Large intestine (tissue), 3 donors: Measurements from ENCODE around the gene DPM3. TPM values are rescaled to one million over a fixed set of nuclear protein-coding genes. Genes with fewer than 3 reads are reported as not detected.
A peak's percentile ranks its signal among the peaks of the same experiment; 100 is the strongest.
"Not testable (repeated sequence)": the region's sequence is repeated elsewhere in the genome, so short reads cannot be mapped to it uniquely, and the experiment has no call there.

Experiments used
- DNase-seq, 2 donors: peaks; one replicate each; pipeline versions ENCODE4 v3.0.0 to v3.0.0-alpha.2; 2013
- H3K27ac ChIP-seq: one replicate; pipeline ENCODE4 v1.5.1; 2013; ENCODE audit warnings: low read length
- H3K27me3 ChIP-seq: 2 replicates; pipeline ENCODE4 v1.6.1; 2013; ENCODE audit warnings: low read length; ENCODE audit not compliant: control insufficient read depth, insufficient read depth
- H3K36me3 ChIP-seq: 2 replicates; pipeline ENCODE4 v1.6.1; 2013; ENCODE audit warnings: low read length; ENCODE audit not compliant: control insufficient read depth, insufficient read depth
- H3K4me1 ChIP-seq: one replicate; pipeline ENCODE4 v1.6.1; 2013; ENCODE audit warnings: low read length; ENCODE audit not compliant: control insufficient read depth, insufficient read depth
- H3K4me3 ChIP-seq: one replicate; pipeline ENCODE4 v1.5.1; 2013; ENCODE audit warnings: low read length
- H3K9me3 ChIP-seq: one replicate; pipeline ENCODE4 v1.6.1; 2013; ENCODE audit warnings: mild to moderate bottlenecking, low read depth, low read length, moderate library complexity; ENCODE audit not compliant: control insufficient read depth
- WGBS: methylation state at CpG from one replicate; pipeline ENCODE4 v1.1.5; 2013; ENCODE audit warnings: low lambda C conversion rate; ENCODE audit not compliant: insufficient coverage; 5-methylcytosine and 5-hydroxymethylcytosine counted together
- polyA plus RNA-seq: library from polyadenylated mRNA; unstranded; fragments of 120-200 nt; gene quantifications from one replicate; pipeline ENCODE4 v1.2.1, GENCODE V29; 2013

The DPM3 gene
- polyA plus RNA-seq, 1 donor = 59.1 TPM

GRCh38 chr1:155170101-155170785, 29.9 kb upstream of the DPM3 start:
- peaks cover 19% of the 10 kb centered on the region for H3K36me3 ChIP-seq
- peaks cover 19% of the 10 kb centered on the region for H3K27me3 ChIP-seq
- WGBS = no CpG with 5 or more reads among the region's 2 CpGs
- H3K4me1 ChIP-seq = peaks cover 19% of the 10 kb centered on the region
- DNase-seq = no peak
- no peak overlapping the region for H3K4me3 ChIP-seq
- no peaks in the 10 kb centered on the region for H3K9me3 ChIP-seq
- H3K27ac ChIP-seq = no peak overlapping the region

GRCh38 chr1:155169541-155169940, 29.2 kb upstream of the DPM3 start:
- Histone ChIP-seq H3K4me3 (no peak overlapping the region), H3K27me3 (peaks cover 12% of the 10 kb centered on the region), H3K9me3 (no peaks in the 10 kb centered on the region), H3K4me1 (peaks cover 19% of the 10 kb centered on the region), H3K36me3 (peaks cover 19% of the 10 kb centered on the region), H3K27ac (no peak overlapping the region)
- 100% methylated on average over 2 of the region's 5 CpGs for WGBS
- DNase-seq = no peak

GRCh38 chr1:155168456-155169210, 28.3 kb upstream of the DPM3 start:
- H3K9me3 ChIP-seq = no peaks in the 10 kb centered on the region
- H3K27ac ChIP-seq = no peak overlapping the region
- H3K36me3 ChIP-seq = peaks cover 19% of the 10 kb centered on the region
- H3K27me3 ChIP-seq = peaks cover 4% of the 10 kb centered on the region
- no peak for DNase-seq
- H3K4me3 ChIP-seq = no peak overlapping the region
- WGBS = no CpG with 5 or more reads among the region's 10 CpGs
- peaks cover 19% of the 10 kb centered on the region for H3K4me1 ChIP-seq

GRCh38 chr1:155168105-155168445, 27.7 kb upstream of the DPM3 start:
- not testable (repeated sequence) for H3K9me3 ChIP-seq, H3K27ac ChIP-seq, H3K4me3 ChIP-seq, DNase-seq, H3K27me3 ChIP-seq
- no CpG with 5 or more reads among the region's 4 CpGs for WGBS
- Histone ChIP-seq H3K36me3 (peaks cover 19% of the 10 kb centered on the region), H3K4me1 (peaks cover 19% of the 10 kb centered on the region)

GRCh38 chr1:155167166-155168104, 27.1 kb upstream of the DPM3 start:
- Histone ChIP-seq H3K4me1 (peaks cover 18% of the 10 kb centered on the region), H3K9me3 (no peaks in the 10 kb centered on the region), H3K27me3 (no peaks in the 10 kb centered on the region), H3K36me3 (peaks cover 19% of the 10 kb centered on the region), H3K4me3 (peak overlapping the region; percentile 17), H3K27ac (peak overlapping the region; percentile 62)
- WGBS = no CpG with 5 or more reads among the region's 28 CpGs
- peak; percentile 80 to 84 for DNase-seq

GRCh38 chr1:155166471-155167165, 26.3 kb upstream of the DPM3 start:
- H3K27me3 ChIP-seq = no peaks in the 10 kb centered on the region
- WGBS = no CpG with 5 or more reads among the region's 27 CpGs
- H3K4me1 ChIP-seq = peaks cover 11% of the 10 kb centered on the region
- H3K9me3 ChIP-seq = no peaks in the 10 kb centered on the region
- H3K4me3 ChIP-seq = no peak overlapping the region
- H3K36me3 ChIP-seq = peaks cover 19% of the 10 kb centered on the region
- DNase-seq = peak in 1 of 2 donors; percentile 55
- H3K27ac ChIP-seq = peak overlapping the region; percentile 30

GRCh38 chr1:155166051-155166470, 25.7 kb upstream of the DPM3 start:
- Histone ChIP-seq H3K27me3 (no peaks in the 10 kb centered on the region), H3K4me3 (no peak overlapping the region), H3K4me1 (peaks cover 11% of the 10 kb centered on the region), H3K27ac (peak overlapping the region; percentile 5), H3K36me3 (peaks cover 19% of the 10 kb centered on the region), H3K9me3 (no peaks in the 10 kb centered on the region)
- no peak for DNase-seq
- no CpG with 5 or more reads among the region's 8 CpGs for WGBS

GRCh38 chr1:155164625-155165024, 24.3 kb upstream of the DPM3 start:
- not testable (repeated sequence) for DNase-seq, H3K27me3 ChIP-seq, H3K9me3 ChIP-seq, H3K36me3 ChIP-seq, H3K27ac ChIP-seq, H3K4me3 ChIP-seq
- H3K4me1 ChIP-seq = peaks cover 11% of the 10 kb centered on the region
- WGBS = no CpG with 5 or more reads among the region's 11 CpGs

GRCh38 chr1:155163785-155164184, 23.5 kb upstream of the DPM3 start:
- not testable (repeated sequence) for H3K9me3 ChIP-seq, DNase-seq, H3K27ac ChIP-seq, H3K4me3 ChIP-seq, H3K27me3 ChIP-seq, H3K36me3 ChIP-seq
- no CpG with 5 or more reads among the region's 4 CpGs for WGBS
- peaks cover 11% of the 10 kb centered on the region for H3K4me1 ChIP-seq

- no CpG with 5 or more reads among the region's 6 CpGs for WGBS
- H3K4me3 ChIP-seq, H3K27ac ChIP-seq, H3K27me3 ChIP-seq, H3K9me3 ChIP-seq, H3K4me1 ChIP-seq, DNase-seq, H3K36me3 ChIP-seq: not testable (repeated sequence)
These were observed 22.3 kb upstream of the DPM3 start for GRCh38 chr1:155162631-155163030.
